Gastrocnemius medialis (tissue), 4 donors: ENCODE data around the gene ENSA.
"Not testable (repeated sequence)": the region's sequence is repeated elsewhere in the genome, so short reads cannot be mapped to it uniquely, and the experiment has no call there.

Source experiments
- POLR2A ChIP-seq, 2 donors: fragments of 450-650 bp; IDR thresholded peaks; one replicate each; pipeline ENCODE4 v1.6.1; 2017; ENCODE audit warnings: antibody characterized with exemption in 2 of 2, mild to moderate bottlenecking in 2 of 2, moderate library complexity in 2 of 2
- TF ChIP-seq, protein P1 (sequence below), 5 experiments: fragments of 450-650 bp in 3 of 5; fragments of 200-600 bp in 2 of 5; sonication (generic) in 2 of 5; IDR thresholded peaks in 4 of 5; conservative IDR thresholded peaks in 1 of 5; 1 replicate in 4 of 5; 2 replicates in 1 of 5; pipeline ENCODE4 v1.5.1; 2016 to 2019; ENCODE audit warnings: antibody characterized with exemption in 5 of 5, mild to moderate bottlenecking in 3 of 5, moderate library complexity in 3 of 5

DNA sequence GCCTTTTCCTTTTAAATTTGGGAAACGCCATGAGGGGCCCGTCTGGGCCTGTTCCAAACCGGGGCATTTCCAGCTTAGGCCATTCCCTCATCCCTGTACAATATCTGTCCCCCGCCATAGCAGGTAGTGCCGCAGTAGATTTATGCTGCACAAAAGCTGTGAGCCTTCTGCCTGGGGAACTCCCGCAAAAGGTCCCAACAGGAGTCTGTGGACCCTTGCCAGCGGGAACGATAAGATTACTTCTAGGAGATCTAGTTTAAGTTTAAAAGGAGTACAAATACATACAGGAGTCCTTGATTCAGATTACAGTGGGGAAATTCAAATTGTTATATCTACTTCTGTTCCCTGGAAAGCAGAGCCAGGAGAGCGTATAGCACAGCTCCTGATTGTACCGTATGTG, 25.2 kb upstream of the ENSA start:
- TF ChIP-seq, protein P1, sequence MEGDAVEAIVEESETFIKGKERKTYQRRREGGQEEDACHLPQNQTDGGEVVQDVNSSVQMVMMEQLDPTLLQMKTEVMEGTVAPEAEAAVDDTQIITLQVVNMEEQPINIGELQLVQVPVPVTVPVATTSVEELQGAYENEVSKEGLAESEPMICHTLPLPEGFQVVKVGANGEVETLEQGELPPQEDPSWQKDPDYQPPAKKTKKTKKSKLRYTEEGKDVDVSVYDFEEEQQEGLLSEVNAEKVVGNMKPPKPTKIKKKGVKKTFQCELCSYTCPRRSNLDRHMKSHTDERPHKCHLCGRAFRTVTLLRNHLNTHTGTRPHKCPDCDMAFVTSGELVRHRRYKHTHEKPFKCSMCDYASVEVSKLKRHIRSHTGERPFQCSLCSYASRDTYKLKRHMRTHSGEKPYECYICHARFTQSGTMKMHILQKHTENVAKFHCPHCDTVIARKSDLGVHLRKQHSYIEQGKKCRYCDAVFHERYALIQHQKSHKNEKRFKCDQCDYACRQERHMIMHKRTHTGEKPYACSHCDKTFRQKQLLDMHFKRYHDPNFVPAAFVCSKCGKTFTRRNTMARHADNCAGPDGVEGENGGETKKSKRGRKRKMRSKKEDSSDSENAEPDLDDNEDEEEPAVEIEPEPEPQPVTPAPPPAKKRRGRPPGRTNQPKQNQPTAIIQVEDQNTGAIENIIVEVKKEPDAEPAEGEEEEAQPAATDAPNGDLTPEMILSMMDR (IDR thresholded peaks at IDR 0.05 in 4 of 5, conservative IDR thresholded peaks at IDR 0.05 in 1 of 5) = not testable (repeated sequence)
- TF ChIP-seq POLR2A (IDR thresholded peaks at IDR 0.05) = not testable (repeated sequence)
